Gastroesophageal sphincter (tissue), 4 donors: ENCODE results near the gene TRIO. TPM values are rescaled to one million over a fixed set of nuclear protein-coding genes. Genes with fewer than 3 reads are reported as not detected.

ENCODE experiments used
- ATAC-seq: fragments of 150-250 bp; one replicate; pipeline ENCODE4 v1.9.1; 2016; ENCODE audit warnings: mild to moderate bottlenecking, moderate library complexity
- H3K27ac ChIP-seq, 4 donors: fragments of 200-600 bp; sonication (generic) in 3 of 4; 1 replicate in 3 of 4; 2 replicates in 1 of 4; pipeline ENCODE4 v1.5.1; 2016 to 2019
- H3K27me3 ChIP-seq: fragments of 200-600 bp; sonication (generic); one replicate; pipeline ENCODE4 v1.5.1; 2019
- H3K36me3 ChIP-seq, 2 donors: fragments of 200-600 bp; sonication (generic); one replicate each; pipeline ENCODE4 v1.5.1; 2019; ENCODE audit warnings: control low read depth in 1 of 2
- H3K4me1 ChIP-seq, 3 donors: fragments of 200-600 bp; sonication (generic); 1 replicate in 2 of 3; 2 replicates in 1 of 3; pipeline ENCODE4 v1.5.1; 2016 to 2019; ENCODE audit warnings: control low read depth in 2 of 3
- H3K4me3 ChIP-seq, 2 donors: fragments of 200-600 bp; sonication (generic); one replicate each; pipeline ENCODE4 v1.5.1; 2019; ENCODE audit warnings: mild to moderate bottlenecking in 1 of 2, moderate library complexity in 1 of 2
- H3K9me3 ChIP-seq, 3 donors: fragments of 200-600 bp; sonication (generic); one replicate each; pipeline ENCODE4 v1.5.1; 2017 to 2019; ENCODE audit warnings: control low read depth in 2 of 3
- EP300 ChIP-seq: sonication (generic); formaldehyde crosslinking; IDR thresholded peaks from one replicate; pipeline ENCODE4 v1.6.1; 2017; ENCODE audit warnings: antibody characterized with exemption, mild to moderate bottlenecking
- POLR2A ChIP-seq, 2 donors: fragments of 450-650 bp; IDR thresholded peaks; one replicate each; pipeline ENCODE4 v1.6.1; 2017; ENCODE audit warnings: antibody characterized with exemption in 2 of 2, mild to moderate bottlenecking in 2 of 2, moderate library complexity in 1 of 2
- POLR2AphosphoS5 ChIP-seq: sonication (generic); formaldehyde crosslinking; IDR thresholded peaks from one replicate; pipeline ENCODE4 v1.6.1; 2017; ENCODE audit warnings: antibody characterized with exemption
- WGBS, 2 donors: methylation state at CpG; one replicate each; pipeline ENCODE4 v1.1.5; 2018; ENCODE audit warnings: low coverage in 1 of 2; 5-methylcytosine and 5-hydroxymethylcytosine counted together
- total RNA-seq, 4 donors: library from RNA; depleted of rRNA; stranded (reverse); fragments of >200 nt; gene quantifications; one replicate each; pipeline ENCODE4 v1.1.0, GENCODE V29; 2016
- TF ChIP-seq, protein P1 (sequence below), 4 experiments: fragments of 200-600 bp in 2 of 4; fragments of 450-650 bp in 2 of 4; sonication (generic) in 1 of 4; IDR thresholded peaks; one replicate each; pipeline ENCODE4 v1.5.1; 2017 to 2019; ENCODE audit warnings: antibody characterized with exemption in 4 of 4, mild to moderate bottlenecking in 2 of 4, moderate library complexity in 2 of 4

The TRIO gene
- total RNA-seq, 4 donors from 2014 or later: 69.2 to 257 (median 172) TPM

DNA sequence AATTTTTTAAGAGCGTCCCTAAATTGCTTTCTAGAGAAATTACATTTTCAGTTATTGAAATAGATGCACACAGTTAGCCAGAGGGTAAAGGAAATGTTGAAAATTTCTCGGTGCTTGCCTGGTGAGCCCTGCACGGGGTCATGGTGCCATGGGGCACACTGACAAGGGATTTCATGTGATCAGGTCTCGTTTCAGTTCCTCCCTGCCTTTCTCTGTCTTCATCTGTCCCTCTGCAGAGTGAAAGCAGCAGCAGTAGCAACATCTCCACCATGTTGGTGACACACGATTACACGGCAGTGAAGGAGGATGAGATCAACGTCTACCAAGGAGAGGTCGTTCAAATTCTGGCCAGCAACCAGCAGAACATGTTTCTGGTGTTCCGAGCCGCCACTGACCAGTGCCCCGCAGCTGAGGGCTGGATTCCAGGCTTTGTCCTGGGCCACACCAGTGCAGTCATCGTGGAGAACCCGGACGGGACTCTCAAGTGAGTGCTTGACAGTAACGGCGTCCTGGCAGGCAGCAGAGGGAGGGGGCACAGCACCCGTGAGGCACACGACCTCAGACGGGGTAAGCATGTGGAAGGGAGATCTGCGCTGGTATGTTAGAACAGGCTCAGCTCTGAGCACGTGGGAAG is 349.3 kb downstream of the TRIO start:
- H3K4me1 ChIP-seq: peaks cover 0 to 24% (median 3%) of the 10 kb centered on the region in 3 donors
- H3K36me3 ChIP-seq: peaks cover 0 to 100% of the 10 kb centered on the region in 2 donors
- H3K4me3 ChIP-seq: no peak overlapping the region
- H3K9me3 ChIP-seq: no peaks in the 10 kb centered on the region
- no peak overlapping the region for H3K27ac ChIP-seq
- no peak for ATAC-seq
- TF ChIP-seq, protein P1, sequence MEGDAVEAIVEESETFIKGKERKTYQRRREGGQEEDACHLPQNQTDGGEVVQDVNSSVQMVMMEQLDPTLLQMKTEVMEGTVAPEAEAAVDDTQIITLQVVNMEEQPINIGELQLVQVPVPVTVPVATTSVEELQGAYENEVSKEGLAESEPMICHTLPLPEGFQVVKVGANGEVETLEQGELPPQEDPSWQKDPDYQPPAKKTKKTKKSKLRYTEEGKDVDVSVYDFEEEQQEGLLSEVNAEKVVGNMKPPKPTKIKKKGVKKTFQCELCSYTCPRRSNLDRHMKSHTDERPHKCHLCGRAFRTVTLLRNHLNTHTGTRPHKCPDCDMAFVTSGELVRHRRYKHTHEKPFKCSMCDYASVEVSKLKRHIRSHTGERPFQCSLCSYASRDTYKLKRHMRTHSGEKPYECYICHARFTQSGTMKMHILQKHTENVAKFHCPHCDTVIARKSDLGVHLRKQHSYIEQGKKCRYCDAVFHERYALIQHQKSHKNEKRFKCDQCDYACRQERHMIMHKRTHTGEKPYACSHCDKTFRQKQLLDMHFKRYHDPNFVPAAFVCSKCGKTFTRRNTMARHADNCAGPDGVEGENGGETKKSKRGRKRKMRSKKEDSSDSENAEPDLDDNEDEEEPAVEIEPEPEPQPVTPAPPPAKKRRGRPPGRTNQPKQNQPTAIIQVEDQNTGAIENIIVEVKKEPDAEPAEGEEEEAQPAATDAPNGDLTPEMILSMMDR (IDR thresholded peaks at IDR 0.05): no peak
- TF ChIP-seq POLR2AphosphoS5 (no peak), POLR2A (IDR thresholded peaks at IDR 0.05) (no peak), EP300 (no peak)
- WGBS, 2 donors: 90 to 92% methylated on average over 4 to 6 of the region's 21 CpGs
- no peaks in the 10 kb centered on the region for H3K27me3 ChIP-seq

DNA sequence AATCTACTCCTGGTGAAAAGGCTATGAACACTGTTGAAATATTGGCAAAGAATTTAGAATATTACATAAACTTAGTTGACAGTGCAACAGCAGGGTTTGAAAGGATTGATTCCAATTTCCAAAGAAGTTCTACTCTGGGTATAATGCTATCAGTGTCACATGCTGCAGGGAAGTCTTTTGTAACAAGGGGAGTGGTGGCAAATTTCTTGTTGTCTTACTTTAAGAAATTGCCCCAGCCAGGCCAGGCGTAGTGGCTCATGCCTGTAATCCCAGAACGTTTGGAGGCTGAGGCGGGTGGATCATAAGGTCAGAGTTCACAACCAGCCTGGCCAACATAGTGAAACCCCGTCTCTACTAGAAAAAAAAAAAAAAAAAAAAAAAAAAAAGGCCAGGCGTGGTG is 352.2 kb downstream of the TRIO start:
- WGBS, 2 donors: 100% methylated on average over 1 of the region's 5 CpGs; no CpG with 5 or more reads in 1 of the 2 donors
- no peak overlapping the region for H3K27ac ChIP-seq
- H3K9me3 ChIP-seq: no peaks in the 10 kb centered on the region
- H3K36me3 ChIP-seq: peaks cover 0 to 100% of the 10 kb centered on the region in 2 donors
- TF ChIP-seq EP300 (no peak), POLR2AphosphoS5 (no peak), POLR2A (IDR thresholded peaks at IDR 0.05) (no peak)
- TF ChIP-seq, protein P1 (IDR thresholded peaks at IDR 0.05): no peak
- H3K4me3 ChIP-seq: no peak overlapping the region
- H3K4me1 ChIP-seq: peaks cover 0 to 14% (median 3%) of the 10 kb centered on the region in 3 donors
- no peak for ATAC-seq
- H3K27me3 ChIP-seq: no peaks in the 10 kb centered on the region

DNA sequence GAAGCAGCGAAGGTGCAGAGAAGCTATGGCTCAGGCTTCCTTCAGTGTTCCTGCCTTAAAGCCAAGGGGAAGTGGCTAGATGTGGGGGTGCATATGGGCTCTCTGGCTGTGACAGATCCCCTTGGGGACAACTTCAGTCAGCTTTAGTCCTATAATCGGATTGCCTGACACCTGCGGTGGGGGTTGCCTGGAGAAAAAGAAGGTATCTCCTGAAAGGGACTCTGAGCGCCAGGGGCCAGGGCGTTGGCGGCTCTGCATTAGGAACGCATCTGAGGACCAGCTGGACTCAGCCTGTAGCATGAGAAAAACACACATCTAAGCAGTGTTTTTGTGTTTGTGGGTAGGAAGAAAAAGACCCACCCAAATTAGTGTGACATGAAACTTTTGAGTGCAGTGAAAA is 354.2 kb downstream of the TRIO start:
- no peaks in the 10 kb centered on the region for H3K9me3 ChIP-seq
- peaks cover 0 to 99% of the 10 kb centered on the region in 2 donors for H3K36me3 ChIP-seq
- no peak for ATAC-seq
- H3K4me3 ChIP-seq: no peak overlapping the region
- WGBS, 2 donors: 80 to 86% methylated on average over 2 to 6 of the region's 7 CpGs
- H3K27ac ChIP-seq: no peak overlapping the region
- H3K4me1 ChIP-seq: no peaks in the 10 kb centered on the region
- no peaks in the 10 kb centered on the region for H3K27me3 ChIP-seq
- no peak for TF ChIP-seq EP300
- TF ChIP-seq, protein P1 (IDR thresholded peaks at IDR 0.05): no peak
- TF ChIP-seq POLR2AphosphoS5: no peak
- TF ChIP-seq POLR2A (IDR thresholded peaks at IDR 0.05): no peak

DNA sequence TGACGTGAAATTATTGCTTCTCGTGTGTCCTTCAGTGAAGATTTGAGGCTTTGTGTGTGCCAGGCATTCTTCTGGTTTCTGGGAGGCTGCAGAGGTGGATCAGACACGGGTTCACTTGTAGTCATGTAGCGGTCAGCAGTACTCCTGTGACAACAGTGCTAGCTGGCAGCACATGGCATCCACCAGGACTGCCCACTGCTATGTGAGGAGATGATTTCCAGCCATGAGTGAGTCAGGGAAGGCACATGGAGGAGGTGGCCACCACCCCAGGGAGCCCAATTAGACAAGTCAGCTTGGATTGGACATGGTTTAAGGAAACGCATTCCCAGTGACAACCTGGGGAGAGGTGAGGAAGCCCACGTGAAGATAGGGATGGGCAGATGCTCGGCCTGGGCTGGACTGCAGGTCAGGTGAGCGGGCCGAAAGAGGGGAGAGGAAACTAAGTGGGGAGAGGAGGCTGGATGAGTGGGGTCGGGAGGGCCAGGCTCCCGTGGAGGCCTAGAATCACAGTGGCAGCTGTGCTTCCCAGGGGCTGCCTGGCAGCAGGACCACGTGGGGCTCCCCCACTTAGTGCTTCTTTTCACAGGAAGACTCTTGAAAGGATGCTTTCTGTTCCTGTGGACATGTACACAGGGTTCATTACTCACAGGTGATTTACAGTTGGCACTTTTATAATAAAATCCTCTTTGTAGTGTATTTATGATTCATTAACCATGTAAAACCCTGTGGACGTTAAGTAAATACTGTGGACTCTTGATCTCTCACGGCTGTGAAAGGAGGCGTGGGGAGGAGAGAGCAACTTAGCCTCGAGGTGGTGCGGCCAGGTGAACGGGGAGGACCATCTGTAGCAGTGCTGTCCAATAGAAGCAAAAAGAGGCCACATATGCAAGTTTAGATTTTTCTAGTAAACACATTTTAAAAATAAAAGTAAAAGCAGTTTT is 358.5 kb downstream of the TRIO start:
- no peak for TF ChIP-seq EP300
- TF ChIP-seq POLR2AphosphoS5: no peak
- TF ChIP-seq, protein P1 (IDR thresholded peaks at IDR 0.05): no peak
- no peak for TF ChIP-seq POLR2A (IDR thresholded peaks at IDR 0.05)
- ATAC-seq: no peak
- Histone ChIP-seq H3K36me3 (peaks cover 0 to 99% of the 10 kb centered on the region in 2 donors), H3K9me3 (no peaks in the 10 kb centered on the region), H3K27me3 (no peaks in the 10 kb centered on the region), H3K4me1 (no peaks in the 10 kb centered on the region), H3K4me3 (no peak overlapping the region), H3K27ac (no peak overlapping the region)
- 79 to 81% methylated on average over 13 to 18 of the region's 18 CpGs for WGBS, 2 donors
